Measurements from ENCODE around the gene EHBP1. TPM values are rescaled to one million over a fixed set of nuclear protein-coding genes. Genes with fewer than 3 reads are reported as not detected.
A peak's percentile ranks its signal among the peaks of the same experiment; 100 is the strongest.

The EHBP1 gene
- total RNA-seq, 1 donor from 2014 or later: 25.6 TPM

- Mint-ChIP-seq H3K36me3 (ENCODE audit: low read depth) (peaks cover 3% of the 10 kb centered on the region), H3K4me3 (ENCODE audit: low read depth) (peak overlapping the region; percentile 13), H3K27me3 (ENCODE audit: low read depth) (no peaks in the 10 kb centered on the region), H3K27ac (peak overlapping the region; percentile 13), H3K9me3 (peaks cover 9% of the 10 kb centered on the region), H3K4me1 (ENCODE audit: low read depth) (peaks cover 19% of the 10 kb centered on the region)
- intact Hi-C loops (cut with micrococcal nuclease): no loop called here
- DNase-seq (ENCODE audit: low spot score): no peak
Measured at GRCh38 chr2:62801814-62802523, 96.5 kb downstream of the EHBP1 start.

GRCh38 chr2:62803961-62804360, 98.4 kb downstream of the EHBP1 start:
- intact Hi-C loops (cut with micrococcal nuclease): no loop called here
- peaks cover 10% of the 10 kb centered on the region for H3K36me3 Mint-ChIP-seq (ENCODE audit: low read depth)
- H3K27me3 Mint-ChIP-seq (ENCODE audit: low read depth): no peaks in the 10 kb centered on the region
- peaks cover 27% of the 10 kb centered on the region for H3K4me1 Mint-ChIP-seq (ENCODE audit: low read depth)
- no peak overlapping the region for H3K27ac Mint-ChIP-seq
- no peak overlapping the region for H3K4me3 Mint-ChIP-seq (ENCODE audit: low read depth)
- DNase-seq (ENCODE audit: low spot score): no peak
- H3K9me3 Mint-ChIP-seq: peaks cover 16% of the 10 kb centered on the region

- peaks cover 16% of the 10 kb centered on the region for H3K9me3 Mint-ChIP-seq
- no peaks in the 10 kb centered on the region for H3K27me3 Mint-ChIP-seq (ENCODE audit: low read depth)
- H3K36me3 Mint-ChIP-seq (ENCODE audit: low read depth): peaks cover 10% of the 10 kb centered on the region
- intact Hi-C loops (cut with micrococcal nuclease): no loop called here
- no peak for DNase-seq (ENCODE audit: low spot score)
- no peak overlapping the region for H3K4me3 Mint-ChIP-seq (ENCODE audit: low read depth)
- no peak overlapping the region for H3K27ac Mint-ChIP-seq
- peaks cover 16% of the 10 kb centered on the region for H3K4me1 Mint-ChIP-seq (ENCODE audit: low read depth)
Measured at GRCh38 chr2:62806231-62806630, 100.7 kb downstream of the EHBP1 start.

- peaks cover 10% of the 10 kb centered on the region for H3K36me3 Mint-ChIP-seq (ENCODE audit: low read depth)
- H3K27me3 Mint-ChIP-seq (ENCODE audit: low read depth): no peaks in the 10 kb centered on the region
- peaks cover 8% of the 10 kb centered on the region for H3K4me1 Mint-ChIP-seq (ENCODE audit: low read depth)
- intact Hi-C loops (cut with micrococcal nuclease): no loop called here
- no peak overlapping the region for H3K27ac Mint-ChIP-seq
- DNase-seq (ENCODE audit: low spot score): no peak
- peaks cover 16% of the 10 kb centered on the region for H3K9me3 Mint-ChIP-seq
- no peak overlapping the region for H3K4me3 Mint-ChIP-seq (ENCODE audit: low read depth)
Measured at GRCh38 chr2:62808554-62808953, 103.0 kb downstream of the EHBP1 start.

- intact Hi-C loops (cut with micrococcal nuclease): no loop called here
- Mint-ChIP-seq H3K27ac (no peak overlapping the region), H3K4me3 (ENCODE audit: low read depth) (no peak overlapping the region), H3K9me3 (peaks cover 15% of the 10 kb centered on the region), H3K4me1 (ENCODE audit: low read depth) (peaks cover 8% of the 10 kb centered on the region), H3K27me3 (ENCODE audit: low read depth) (no peaks in the 10 kb centered on the region), H3K36me3 (ENCODE audit: low read depth) (peaks cover 10% of the 10 kb centered on the region)
- DNase-seq (ENCODE audit: low spot score): no peak
Measured at GRCh38 chr2:62811086-62811485, 105.6 kb downstream of the EHBP1 start.

GRCh38 chr2:62811972-62812371, 106.5 kb downstream of the EHBP1 start:
- intact Hi-C loops (cut with micrococcal nuclease): no loop called here
- Mint-ChIP-seq H3K27me3 (ENCODE audit: low read depth) (no peaks in the 10 kb centered on the region), H3K4me3 (ENCODE audit: low read depth) (no peak overlapping the region), H3K27ac (no peak overlapping the region), H3K9me3 (peaks cover 7% of the 10 kb centered on the region), H3K36me3 (ENCODE audit: low read depth) (peaks cover 7% of the 10 kb centered on the region), H3K4me1 (ENCODE audit: low read depth) (peaks cover 8% of the 10 kb centered on the region)
- no peak for DNase-seq (ENCODE audit: low spot score)

GRCh38 chr2:62812921-62813825, 107.7 kb downstream of the EHBP1 start:
- H3K9me3 Mint-ChIP-seq: peaks cover 3% of the 10 kb centered on the region
- H3K36me3 Mint-ChIP-seq (ENCODE audit: low read depth): peaks cover 2% of the 10 kb centered on the region
- no peak overlapping the region for H3K4me3 Mint-ChIP-seq (ENCODE audit: low read depth)
- peaks cover 6% of the 10 kb centered on the region for H3K4me1 Mint-ChIP-seq (ENCODE audit: low read depth)
- intact Hi-C loops (cut with micrococcal nuclease): no loop called here
- H3K27me3 Mint-ChIP-seq (ENCODE audit: low read depth): no peaks in the 10 kb centered on the region
- DNase-seq (ENCODE audit: low spot score): no peak
- H3K27ac Mint-ChIP-seq: no peak overlapping the region

GRCh38 chr2:62814123-62814522, 108.6 kb downstream of the EHBP1 start:
- no peak for DNase-seq (ENCODE audit: low spot score)
- H3K27me3 Mint-ChIP-seq (ENCODE audit: low read depth): no peaks in the 10 kb centered on the region
- H3K9me3 Mint-ChIP-seq: no peaks in the 10 kb centered on the region
- no peaks in the 10 kb centered on the region for H3K36me3 Mint-ChIP-seq (ENCODE audit: low read depth)
- intact Hi-C loops (cut with micrococcal nuclease): no loop called here
- no peak overlapping the region for H3K4me3 Mint-ChIP-seq (ENCODE audit: low read depth)
- H3K4me1 Mint-ChIP-seq (ENCODE audit: low read depth): no peaks in the 10 kb centered on the region
- H3K27ac Mint-ChIP-seq: no peak overlapping the region

- Mint-ChIP-seq H3K4me1 (ENCODE audit: low read depth) (no peaks in the 10 kb centered on the region), H3K27ac (no peak overlapping the region), H3K27me3 (ENCODE audit: low read depth) (no peaks in the 10 kb centered on the region), H3K36me3 (ENCODE audit: low read depth) (no peaks in the 10 kb centered on the region), H3K4me3 (ENCODE audit: low read depth) (no peak overlapping the region), H3K9me3 (no peaks in the 10 kb centered on the region)
- intact Hi-C loops (cut with micrococcal nuclease): no loop called here
- no peak for DNase-seq (ENCODE audit: low spot score)
Measured at GRCh38 chr2:62817348-62817747, 111.8 kb downstream of the EHBP1 start.

- Mint-ChIP-seq H3K27me3 (ENCODE audit: low read depth) (no peaks in the 10 kb centered on the region), H3K9me3 (no peaks in the 10 kb centered on the region), H3K4me3 (ENCODE audit: low read depth) (no peak overlapping the region), H3K27ac (no peak overlapping the region), H3K4me1 (ENCODE audit: low read depth) (peaks cover 1% of the 10 kb centered on the region), H3K36me3 (ENCODE audit: low read depth) (no peaks in the 10 kb centered on the region)
- intact Hi-C loops (cut with micrococcal nuclease): no loop called here
- no peak for DNase-seq (ENCODE audit: low spot score)
Measured at GRCh38 chr2:62817995-62818713, 112.6 kb downstream of the EHBP1 start.

GRCh38 chr2:62822549-62822948, 117.0 kb downstream of the EHBP1 start:
- peaks cover 12% of the 10 kb centered on the region for H3K36me3 Mint-ChIP-seq (ENCODE audit: low read depth)
- H3K4me3 Mint-ChIP-seq (ENCODE audit: low read depth): no peak overlapping the region
- no peaks in the 10 kb centered on the region for H3K27me3 Mint-ChIP-seq (ENCODE audit: low read depth)
- no peaks in the 10 kb centered on the region for H3K9me3 Mint-ChIP-seq
- no peak for DNase-seq (ENCODE audit: low spot score)
- H3K4me1 Mint-ChIP-seq (ENCODE audit: low read depth): peaks cover 6% of the 10 kb centered on the region
- intact Hi-C loops (cut with micrococcal nuclease): no loop called here
- no peak overlapping the region for H3K27ac Mint-ChIP-seq

- no peaks in the 10 kb centered on the region for H3K9me3 Mint-ChIP-seq
- peaks cover 12% of the 10 kb centered on the region for H3K36me3 Mint-ChIP-seq (ENCODE audit: low read depth)
- H3K4me3 Mint-ChIP-seq (ENCODE audit: low read depth): no peak overlapping the region
- intact Hi-C loops (cut with micrococcal nuclease): no loop called here
- H3K27ac Mint-ChIP-seq: no peak overlapping the region
- peaks cover 6% of the 10 kb centered on the region for H3K4me1 Mint-ChIP-seq (ENCODE audit: low read depth)
- DNase-seq (ENCODE audit: low spot score): no peak
- no peaks in the 10 kb centered on the region for H3K27me3 Mint-ChIP-seq (ENCODE audit: low read depth)
Measured at GRCh38 chr2:62824388-62824787, 118.9 kb downstream of the EHBP1 start.

GRCh38 chr2:62826141-62826540, 120.6 kb downstream of the EHBP1 start:
- DNase-seq (ENCODE audit: low spot score): no peak
- intact Hi-C loops (cut with micrococcal nuclease): no loop called here
- no peak overlapping the region for H3K4me3 Mint-ChIP-seq (ENCODE audit: low read depth)
- peaks cover 21% of the 10 kb centered on the region for H3K36me3 Mint-ChIP-seq (ENCODE audit: low read depth)
- H3K9me3 Mint-ChIP-seq: peaks cover 7% of the 10 kb centered on the region
- no peaks in the 10 kb centered on the region for H3K27me3 Mint-ChIP-seq (ENCODE audit: low read depth)
- H3K27ac Mint-ChIP-seq: no peak overlapping the region
- peaks cover 6% of the 10 kb centered on the region for H3K4me1 Mint-ChIP-seq (ENCODE audit: low read depth)

All from activated T-helper 2 cell treated with anti-CD3 and anti-CD28 coated beads, Interferon-gamma antibody, Interleukin-2, Interleukin-4, amounts not matched to agents 10 μg/mL and 5 μg/mL and 100 μg/mL, durations not matched to agents 14 hours and 24 hours and 36 hours (primary cell).